Measurements from ENCODE around the gene IGFBP7.

DNA sequence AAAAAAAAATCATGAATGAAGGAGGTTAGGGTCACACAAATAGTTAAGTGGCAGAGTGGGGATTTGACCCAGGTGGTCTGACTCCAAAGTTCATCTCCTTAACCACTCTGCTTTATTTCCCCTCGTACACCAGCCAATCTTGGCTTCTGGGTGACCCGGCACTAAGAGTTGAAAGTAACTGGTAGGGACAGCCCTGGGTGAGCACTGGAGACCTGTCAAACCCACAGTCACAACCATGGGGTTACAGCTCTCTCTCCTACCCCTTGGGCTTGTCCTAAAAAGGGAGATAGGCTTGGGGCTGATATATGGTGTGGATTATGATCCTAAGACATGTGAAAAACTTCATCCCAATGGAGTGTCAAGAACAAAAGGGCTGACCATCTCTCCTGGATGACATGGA is 12.5 kb downstream of the IGFBP7 start:
- TF ChIP-seq, protein P1, sequence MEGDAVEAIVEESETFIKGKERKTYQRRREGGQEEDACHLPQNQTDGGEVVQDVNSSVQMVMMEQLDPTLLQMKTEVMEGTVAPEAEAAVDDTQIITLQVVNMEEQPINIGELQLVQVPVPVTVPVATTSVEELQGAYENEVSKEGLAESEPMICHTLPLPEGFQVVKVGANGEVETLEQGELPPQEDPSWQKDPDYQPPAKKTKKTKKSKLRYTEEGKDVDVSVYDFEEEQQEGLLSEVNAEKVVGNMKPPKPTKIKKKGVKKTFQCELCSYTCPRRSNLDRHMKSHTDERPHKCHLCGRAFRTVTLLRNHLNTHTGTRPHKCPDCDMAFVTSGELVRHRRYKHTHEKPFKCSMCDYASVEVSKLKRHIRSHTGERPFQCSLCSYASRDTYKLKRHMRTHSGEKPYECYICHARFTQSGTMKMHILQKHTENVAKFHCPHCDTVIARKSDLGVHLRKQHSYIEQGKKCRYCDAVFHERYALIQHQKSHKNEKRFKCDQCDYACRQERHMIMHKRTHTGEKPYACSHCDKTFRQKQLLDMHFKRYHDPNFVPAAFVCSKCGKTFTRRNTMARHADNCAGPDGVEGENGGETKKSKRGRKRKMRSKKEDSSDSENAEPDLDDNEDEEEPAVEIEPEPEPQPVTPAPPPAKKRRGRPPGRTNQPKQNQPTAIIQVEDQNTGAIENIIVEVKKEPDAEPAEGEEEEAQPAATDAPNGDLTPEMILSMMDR (conservative IDR thresholded peaks at IDR 0.05; ENCODE audit: low read length) = no peak
- no peak for TF ChIP-seq EZH2phosphoT487 (IDR thresholded peaks at IDR 0.05; ENCODE audit: borderline replicate concordance)
